PFSK-1 (cell line): Measurements from ENCODE around the gene CAPZA2.

Experiments used
- FOXP2 ChIP-seq: optimal IDR thresholded peaks from 2 replicates; pipeline ENCODE3; 2011; ENCODE audit warnings: borderline replicate concordance, control low read depth, inconsistent platforms; ENCODE audit not compliant: insufficient read depth; ENCODE audit errors: extremely low read length, extremely low read depth
- POLR2AphosphoS5 ChIP-seq: IDR thresholded peaks from 2 replicates; pipeline ENCODE4 v1.6.1; 2012; ENCODE audit warnings: low read depth, mild to moderate bottlenecking, control low read depth, low read length, moderate library complexity
- TAF1 ChIP-seq: IDR thresholded peaks from 2 replicates; pipeline ENCODE4 v1.6.1; 2012; ENCODE audit warnings: low read length, control low read depth, borderline replicate concordance; ENCODE audit not compliant: insufficient read depth
- TF ChIP-seq, protein P1 (sequence below), 2 experiments: IDR thresholded peaks; 2 replicates each; pipeline versions ENCODE4 v1.6.1 to v1.8.0; 2011 to 2012; ENCODE audit warnings: low read depth in 2 of 2, low read length in 2 of 2, control low read depth in 1 of 2, inconsistent platforms in 1 of 2, mild to moderate bottlenecking in 1 of 2, moderate library complexity in 1 of 2; ENCODE audit not compliant: insufficient read depth in 1 of 2

GRCh38 chr7:116836911-116837310 is 25.5 kb upstream of the CAPZA2 start:
- TF ChIP-seq TAF1 (no peak), FOXP2 (no peak), POLR2AphosphoS5 (no peak)
- TF ChIP-seq, protein P1, sequence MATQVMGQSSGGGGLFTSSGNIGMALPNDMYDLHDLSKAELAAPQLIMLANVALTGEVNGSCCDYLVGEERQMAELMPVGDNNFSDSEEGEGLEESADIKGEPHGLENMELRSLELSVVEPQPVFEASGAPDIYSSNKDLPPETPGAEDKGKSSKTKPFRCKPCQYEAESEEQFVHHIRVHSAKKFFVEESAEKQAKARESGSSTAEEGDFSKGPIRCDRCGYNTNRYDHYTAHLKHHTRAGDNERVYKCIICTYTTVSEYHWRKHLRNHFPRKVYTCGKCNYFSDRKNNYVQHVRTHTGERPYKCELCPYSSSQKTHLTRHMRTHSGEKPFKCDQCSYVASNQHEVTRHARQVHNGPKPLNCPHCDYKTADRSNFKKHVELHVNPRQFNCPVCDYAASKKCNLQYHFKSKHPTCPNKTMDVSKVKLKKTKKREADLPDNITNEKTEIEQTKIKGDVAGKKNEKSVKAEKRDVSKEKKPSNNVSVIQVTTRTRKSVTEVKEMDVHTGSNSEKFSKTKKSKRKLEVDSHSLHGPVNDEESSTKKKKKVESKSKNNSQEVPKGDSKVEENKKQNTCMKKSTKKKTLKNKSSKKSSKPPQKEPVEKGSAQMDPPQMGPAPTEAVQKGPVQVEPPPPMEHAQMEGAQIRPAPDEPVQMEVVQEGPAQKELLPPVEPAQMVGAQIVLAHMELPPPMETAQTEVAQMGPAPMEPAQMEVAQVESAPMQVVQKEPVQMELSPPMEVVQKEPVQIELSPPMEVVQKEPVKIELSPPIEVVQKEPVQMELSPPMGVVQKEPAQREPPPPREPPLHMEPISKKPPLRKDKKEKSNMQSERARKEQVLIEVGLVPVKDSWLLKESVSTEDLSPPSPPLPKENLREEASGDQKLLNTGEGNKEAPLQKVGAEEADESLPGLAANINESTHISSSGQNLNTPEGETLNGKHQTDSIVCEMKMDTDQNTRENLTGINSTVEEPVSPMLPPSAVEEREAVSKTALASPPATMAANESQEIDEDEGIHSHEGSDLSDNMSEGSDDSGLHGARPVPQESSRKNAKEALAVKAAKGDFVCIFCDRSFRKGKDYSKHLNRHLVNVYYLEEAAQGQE (IDR thresholded peaks at IDR 0.05; ENCODE audit: insufficient read depth in 1 of 2, low read depth in 2 of 2, low read length in 2 of 2), result no peak
